ENCODE measurements around the gene FIGLA. TPM values are rescaled to one million over a fixed set of nuclear protein-coding genes. Genes with fewer than 3 reads are reported as not detected.

FIGLA gene
- total RNA-seq, 1 donor from 2014 or later = not detected

DNA sequence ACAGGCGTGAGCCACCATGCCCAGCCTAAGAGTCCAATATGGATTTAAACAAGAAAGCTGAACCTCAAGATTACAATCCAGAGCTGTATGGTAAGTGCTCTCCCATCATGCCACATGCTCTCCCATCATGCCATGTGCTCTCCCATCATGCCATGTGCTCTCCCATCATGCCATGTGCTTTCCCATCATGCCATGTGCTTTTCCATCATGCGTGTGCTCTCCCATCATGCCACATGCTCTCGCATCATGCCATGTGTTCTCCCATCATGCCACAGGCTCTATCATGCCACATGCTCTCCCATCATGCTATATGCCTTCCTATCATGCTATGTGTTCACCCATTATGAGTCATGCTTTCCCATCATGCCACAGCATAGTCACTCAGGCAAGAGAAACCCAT is 43.2 kb downstream of the FIGLA start:
- H3K4me1 Mint-ChIP-seq (ENCODE audit: low read depth, unreplicated experiment) = no peaks in the 10 kb centered on the region

DNA sequence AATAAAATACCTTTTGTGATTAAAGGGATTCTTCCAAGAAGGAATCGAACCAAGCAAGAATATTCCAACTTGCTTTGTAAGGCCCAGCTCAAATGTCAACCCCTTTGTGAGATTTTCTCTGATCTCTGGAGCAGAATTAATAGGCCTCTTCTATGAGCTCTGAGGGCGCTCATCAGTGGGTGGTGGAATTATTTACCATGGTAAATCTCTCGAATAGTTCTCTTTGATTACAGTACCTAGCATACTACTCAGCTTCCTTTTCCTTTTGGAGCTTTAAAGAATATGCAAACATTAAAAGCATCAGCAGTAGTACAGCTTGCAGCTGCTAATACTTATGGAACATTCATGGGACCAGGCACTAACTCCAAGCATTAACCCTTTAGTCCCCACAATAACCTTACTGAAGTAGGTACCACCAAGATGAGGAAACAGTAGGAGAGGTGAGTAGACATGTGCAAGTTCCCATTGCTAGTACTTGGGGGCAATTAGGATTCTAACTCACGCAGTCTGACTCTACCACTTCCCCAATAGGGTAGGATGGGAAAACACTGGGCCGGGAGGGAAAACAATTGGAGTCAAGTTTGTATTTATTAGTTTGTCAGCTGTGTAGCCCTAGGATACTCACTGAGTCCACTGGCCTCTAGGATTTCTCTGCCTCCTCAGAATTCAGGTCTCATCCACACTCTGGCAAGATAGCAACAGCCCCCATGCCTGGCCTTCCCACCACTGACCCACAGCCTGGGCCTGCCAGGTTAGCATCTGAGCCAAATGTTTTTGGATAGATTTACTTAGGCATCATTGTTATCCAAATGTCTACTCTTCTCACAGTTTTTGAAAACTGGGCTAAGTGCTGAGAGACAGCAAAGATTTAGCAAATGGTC is 44.1 kb downstream of the FIGLA start:
- H3K4me1 ChIP-seq (ENCODE audit: insufficient read depth, low read length) = peaks cover 2% of the 10 kb centered on the region
- TF ChIP-seq, protein P1, sequence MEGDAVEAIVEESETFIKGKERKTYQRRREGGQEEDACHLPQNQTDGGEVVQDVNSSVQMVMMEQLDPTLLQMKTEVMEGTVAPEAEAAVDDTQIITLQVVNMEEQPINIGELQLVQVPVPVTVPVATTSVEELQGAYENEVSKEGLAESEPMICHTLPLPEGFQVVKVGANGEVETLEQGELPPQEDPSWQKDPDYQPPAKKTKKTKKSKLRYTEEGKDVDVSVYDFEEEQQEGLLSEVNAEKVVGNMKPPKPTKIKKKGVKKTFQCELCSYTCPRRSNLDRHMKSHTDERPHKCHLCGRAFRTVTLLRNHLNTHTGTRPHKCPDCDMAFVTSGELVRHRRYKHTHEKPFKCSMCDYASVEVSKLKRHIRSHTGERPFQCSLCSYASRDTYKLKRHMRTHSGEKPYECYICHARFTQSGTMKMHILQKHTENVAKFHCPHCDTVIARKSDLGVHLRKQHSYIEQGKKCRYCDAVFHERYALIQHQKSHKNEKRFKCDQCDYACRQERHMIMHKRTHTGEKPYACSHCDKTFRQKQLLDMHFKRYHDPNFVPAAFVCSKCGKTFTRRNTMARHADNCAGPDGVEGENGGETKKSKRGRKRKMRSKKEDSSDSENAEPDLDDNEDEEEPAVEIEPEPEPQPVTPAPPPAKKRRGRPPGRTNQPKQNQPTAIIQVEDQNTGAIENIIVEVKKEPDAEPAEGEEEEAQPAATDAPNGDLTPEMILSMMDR (IDR thresholded peaks at IDR 0.05; ENCODE audit: insufficient read depth, low read depth, low read length) = no peak
- TF ChIP-seq EZH2 (IDR thresholded peaks at IDR 0.05; ENCODE audit: insufficient read depth, low read length) = no peak
- H3K9ac ChIP-seq (ENCODE audit: low read length) = no peak overlapping the region
- H3K9me3 ChIP-seq (ENCODE audit: insufficient read depth, low read depth, low read length) = no peaks in the 10 kb centered on the region
- no peaks in the 10 kb centered on the region for H3K36me3 ChIP-seq (ENCODE audit: insufficient read depth, low read length)
- Mint-ChIP-seq H3K27ac (ENCODE audit: unreplicated experiment) (no peak overlapping the region), H3K4me1 (ENCODE audit: low read depth, unreplicated experiment) (no peaks in the 10 kb centered on the region), H3K4me3 (ENCODE audit: unreplicated experiment) (no peak overlapping the region), H3K9me3 (ENCODE audit: unreplicated experiment) (no peaks in the 10 kb centered on the region), H3K27me3 (ENCODE audit: low read depth, unreplicated experiment) (no peaks in the 10 kb centered on the region), H3K36me3 (ENCODE audit: low read depth, unreplicated experiment) (no peaks in the 10 kb centered on the region)
- no peaks in the 10 kb centered on the region for H4K20me1 ChIP-seq (ENCODE audit: insufficient read depth, low read length)
- H3K27ac ChIP-seq (ENCODE audit: low read depth, low read length) = no peak overlapping the region
- DNase-seq (ENCODE audit: low read depth) (peak; percentile 16), FAIRE-seq (no peak)
- no peaks in the 10 kb centered on the region for H3K27me3 ChIP-seq (ENCODE audit: insufficient read depth, low read length)
- H3K4me2 ChIP-seq (ENCODE audit: low read length) = no peak overlapping the region
- H3K4me3 ChIP-seq (ENCODE audit: insufficient read depth, low read depth, low read length) = no peak overlapping the region
- no peaks in the 10 kb centered on the region for H3K79me2 ChIP-seq (ENCODE audit: insufficient read depth, low read length)
- H2AFZ ChIP-seq (ENCODE audit: low read depth, low read length) = no peak overlapping the region

More for the DNA sequence above, 43.2 kb downstream of the FIGLA start:
- Histone ChIP-seq H3K4me1 (ENCODE audit: insufficient read depth, low read length) (peaks cover 2% of the 10 kb centered on the region), H3K4me3 (ENCODE audit: insufficient read depth, low read depth, low read length) (no peak overlapping the region), H3K79me2 (ENCODE audit: insufficient read depth, low read length) (no peaks in the 10 kb centered on the region), H2AFZ (ENCODE audit: low read depth, low read length) (no peak overlapping the region), H3K9me3 (ENCODE audit: insufficient read depth, low read depth, low read length) (no peaks in the 10 kb centered on the region), H3K9ac (ENCODE audit: low read length) (no peak overlapping the region), H4K20me1 (ENCODE audit: insufficient read depth, low read length) (no peaks in the 10 kb centered on the region), H3K27me3 (ENCODE audit: insufficient read depth, low read length) (no peaks in the 10 kb centered on the region), H3K36me3 (ENCODE audit: insufficient read depth, low read length) (no peaks in the 10 kb centered on the region), H3K4me2 (ENCODE audit: low read length) (no peak overlapping the region), H3K27ac (ENCODE audit: low read depth, low read length) (no peak overlapping the region)
- Mint-ChIP-seq H3K4me3 (ENCODE audit: unreplicated experiment) (no peak overlapping the region), H3K36me3 (ENCODE audit: low read depth, unreplicated experiment) (no peaks in the 10 kb centered on the region), H3K27ac (ENCODE audit: unreplicated experiment) (no peak overlapping the region), H3K9me3 (ENCODE audit: unreplicated experiment) (no peaks in the 10 kb centered on the region), H3K27me3 (ENCODE audit: low read depth, unreplicated experiment) (no peaks in the 10 kb centered on the region)
- no peak for DNase-seq (ENCODE audit: low read depth)
- no peak for FAIRE-seq
- no peak for TF ChIP-seq EZH2 (IDR thresholded peaks at IDR 0.05; ENCODE audit: insufficient read depth, low read length)
- TF ChIP-seq, protein P1 (IDR thresholded peaks at IDR 0.05; ENCODE audit: insufficient read depth, low read depth, low read length) = no peak

- H3K4me1 Mint-ChIP-seq (ENCODE audit: low read depth, unreplicated experiment) = no peaks in the 10 kb centered on the region
- H3K4me2 ChIP-seq (ENCODE audit: low read length) = no peak overlapping the region
- H2AFZ ChIP-seq (ENCODE audit: low read depth, low read length) = no peak overlapping the region
- no peaks in the 10 kb centered on the region for H3K79me2 ChIP-seq (ENCODE audit: insufficient read depth, low read length)
- peaks cover 2% of the 10 kb centered on the region for H3K27me3 Mint-ChIP-seq (ENCODE audit: low read depth, unreplicated experiment)
- no peak for TF ChIP-seq EZH2 (IDR thresholded peaks at IDR 0.05; ENCODE audit: insufficient read depth, low read length)
- TF ChIP-seq, protein P1 (IDR thresholded peaks at IDR 0.05; ENCODE audit: insufficient read depth, low read depth, low read length) = no peak
- H3K9me3 Mint-ChIP-seq (ENCODE audit: unreplicated experiment) = no peaks in the 10 kb centered on the region
- H3K27ac ChIP-seq (ENCODE audit: low read depth, low read length) = no peak overlapping the region
- H3K27ac Mint-ChIP-seq (ENCODE audit: unreplicated experiment) = no peak overlapping the region
- H3K4me1 ChIP-seq (ENCODE audit: insufficient read depth, low read length) = peaks cover 2% of the 10 kb centered on the region
- no peaks in the 10 kb centered on the region for H4K20me1 ChIP-seq (ENCODE audit: insufficient read depth, low read length)
- no peak overlapping the region for H3K4me3 Mint-ChIP-seq (ENCODE audit: unreplicated experiment)
- no peaks in the 10 kb centered on the region for H3K27me3 ChIP-seq (ENCODE audit: insufficient read depth, low read length)
- no peaks in the 10 kb centered on the region for H3K9me3 ChIP-seq (ENCODE audit: insufficient read depth, low read depth, low read length)
- no peak overlapping the region for H3K4me3 ChIP-seq (ENCODE audit: insufficient read depth, low read depth, low read length)
- no peak for DNase-seq (ENCODE audit: low read depth)
- H3K36me3 ChIP-seq (ENCODE audit: insufficient read depth, low read length) = no peaks in the 10 kb centered on the region
- no peaks in the 10 kb centered on the region for H3K36me3 Mint-ChIP-seq (ENCODE audit: low read depth, unreplicated experiment)
- H3K9ac ChIP-seq (ENCODE audit: low read length) = no peak overlapping the region
- FAIRE-seq = no peak
Measured at GRCh38 chr2:70745276-70745825, 45.1 kb downstream of the FIGLA start.

All from astrocyte (in vitro differentiated cells and primary cell).